M059J (cell line): ENCODE results near the gene GABBR2. TPM values are rescaled to one million over a fixed set of nuclear protein-coding genes. Genes with fewer than 3 reads are reported as not detected.

ENCODE experiments used
- DNase-seq: peaks from one replicate; pipeline ENCODE4 v3.0.0-alpha.2; 2012; ENCODE audit warnings: low read depth
- total RNA-seq: library from RNA; depleted of rRNA; stranded (reverse); fragments of >200 nt; shearing (Covaris generic); gene quantifications from 2 replicates; pipeline ENCODE4 v1.2.3, GENCODE V29; 2014

The GABBR2 gene
- total RNA-seq, 1 experiment from 2014 or later: not detected

- no peak for DNase-seq
Observed at GRCh38 chr9:98545021-98545420, 163.7 kb downstream of the GABBR2 start.

DNA sequence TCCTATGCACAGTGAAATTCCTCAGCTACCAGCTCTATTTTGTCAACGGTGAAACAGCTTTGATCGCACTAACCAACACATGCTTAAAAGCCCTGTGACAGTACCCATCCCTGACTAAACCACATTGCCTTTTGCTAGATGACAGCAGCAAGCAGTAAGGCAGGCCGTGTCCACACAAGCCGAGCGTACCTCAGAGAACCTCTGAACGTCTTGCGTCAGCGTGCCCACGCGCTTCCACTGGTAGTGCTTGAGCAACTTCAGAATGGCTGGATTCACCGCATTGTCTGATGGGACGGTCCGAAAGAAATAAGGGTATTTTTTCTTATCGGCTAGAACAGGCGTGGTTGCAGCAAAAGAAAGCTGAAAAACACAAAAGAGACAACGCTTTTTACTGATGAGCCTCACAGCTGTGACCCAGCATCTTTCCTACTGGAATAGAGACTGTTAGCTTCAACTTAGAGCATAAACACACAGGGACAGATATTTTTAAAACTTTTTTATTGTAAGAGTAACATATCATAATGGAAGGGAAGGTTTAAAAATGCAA lies 167.0 kb downstream of the GABBR2 start:
- no peak for DNase-seq

DNA sequence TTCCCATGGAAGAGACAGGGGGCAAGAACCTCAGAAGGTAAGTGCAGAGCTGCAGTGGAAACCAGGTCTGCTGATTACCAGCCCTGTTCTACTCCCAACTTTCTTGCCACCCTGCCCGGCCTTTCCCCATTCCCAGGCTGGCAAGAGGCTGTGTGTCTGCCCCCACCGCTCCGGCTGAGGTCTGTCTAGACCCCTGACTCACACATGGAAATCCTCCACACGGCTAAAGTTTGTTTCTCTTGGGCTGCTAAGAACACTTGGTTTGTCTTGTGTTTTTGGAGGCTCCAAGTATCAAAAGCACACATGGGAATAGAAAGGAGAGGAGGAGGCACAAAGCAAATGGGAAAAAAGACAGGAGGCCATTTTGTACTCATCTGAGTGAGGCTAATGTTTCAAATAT lies 168.3 kb downstream of the GABBR2 start:
- DNase-seq: no peak

DNA sequence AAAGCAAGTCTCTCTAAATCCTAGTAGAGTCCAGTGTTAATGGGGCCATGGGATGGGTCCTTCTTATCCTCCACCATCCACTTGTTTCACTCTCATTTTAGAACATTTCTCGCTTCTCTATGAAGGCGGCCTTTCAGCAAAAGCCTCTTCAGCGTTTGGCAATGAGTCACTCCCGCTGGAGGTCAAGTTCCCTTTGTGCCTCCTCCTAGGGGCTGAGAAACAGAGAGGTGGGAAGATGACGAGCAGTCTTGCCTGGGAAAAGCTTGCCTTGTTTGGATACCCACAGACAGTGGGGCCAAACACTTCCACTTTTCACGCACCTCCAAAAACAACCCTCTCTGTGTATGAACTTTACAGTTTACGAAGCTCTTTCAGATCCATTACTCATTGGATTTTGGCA lies 168.8 kb downstream of the GABBR2 start:
- DNase-seq: peak; percentile 81

- DNase-seq: peak; percentile 89
Observed at GRCh38 chr9:98538626-98539031, 170.1 kb downstream of the GABBR2 start.

DNA sequence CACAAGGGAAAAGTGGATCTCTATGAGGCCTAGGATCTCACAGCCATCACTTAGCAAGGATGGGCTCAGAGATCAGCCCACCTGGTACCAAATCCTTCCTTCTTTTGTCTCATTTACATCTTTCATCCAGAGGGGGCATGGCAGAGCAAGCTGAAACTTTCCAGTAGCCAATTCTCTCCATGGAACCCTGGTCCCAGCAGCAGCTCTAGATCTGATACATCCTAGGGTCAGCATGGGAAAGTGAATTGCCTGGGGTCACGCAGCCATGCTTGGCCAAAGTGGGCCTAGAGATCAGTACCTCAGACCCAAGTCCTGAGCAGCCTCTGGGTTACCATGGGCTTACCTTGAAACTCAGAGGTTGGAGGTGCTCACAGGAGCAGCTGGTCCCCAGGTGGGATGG lies 170.5 kb downstream of the GABBR2 start:
- DNase-seq: no peak

- no peak for DNase-seq
Observed at GRCh38 chr9:98536542-98537173, 172.1 kb downstream of the GABBR2 start.

DNA sequence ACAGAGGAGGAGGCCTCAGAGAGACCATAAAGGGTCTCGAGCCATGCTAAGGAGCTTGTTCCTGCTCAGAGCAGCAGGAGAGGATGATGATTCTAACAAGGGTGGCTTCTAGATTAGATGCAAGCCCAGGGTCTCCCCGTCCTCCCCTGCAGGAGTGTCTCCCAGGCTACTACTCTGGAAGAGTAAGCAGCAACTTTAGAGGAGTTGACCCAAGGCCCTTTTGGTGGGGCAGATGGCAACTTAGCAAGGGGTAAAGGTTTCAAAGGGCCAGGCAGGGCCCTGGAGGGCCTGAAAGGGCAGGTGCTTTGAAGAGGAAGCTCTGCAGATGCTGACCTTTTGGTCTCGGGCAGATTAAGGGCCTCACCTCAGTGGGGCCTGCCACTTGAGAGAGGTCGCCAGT lies 174.9 kb downstream of the GABBR2 start:
- no peak for DNase-seq

- no peak for DNase-seq
Observed at GRCh38 chr9:98533132-98533531, 175.6 kb downstream of the GABBR2 start.

- DNase-seq: no peak
Observed at GRCh38 chr9:98532574-98532973, 176.2 kb downstream of the GABBR2 start.

- DNase-seq: peak; percentile 20
Observed at GRCh38 chr9:98532147-98532546, 176.6 kb downstream of the GABBR2 start.

- DNase-seq: no peak
Observed at GRCh38 chr9:98530806-98531386, 177.8 kb downstream of the GABBR2 start.

- DNase-seq: no peak
Observed at GRCh38 chr9:98530275-98530674, 178.5 kb downstream of the GABBR2 start.

- no peak for DNase-seq
Observed at GRCh38 chr9:98529841-98530240, 178.9 kb downstream of the GABBR2 start.

DNA sequence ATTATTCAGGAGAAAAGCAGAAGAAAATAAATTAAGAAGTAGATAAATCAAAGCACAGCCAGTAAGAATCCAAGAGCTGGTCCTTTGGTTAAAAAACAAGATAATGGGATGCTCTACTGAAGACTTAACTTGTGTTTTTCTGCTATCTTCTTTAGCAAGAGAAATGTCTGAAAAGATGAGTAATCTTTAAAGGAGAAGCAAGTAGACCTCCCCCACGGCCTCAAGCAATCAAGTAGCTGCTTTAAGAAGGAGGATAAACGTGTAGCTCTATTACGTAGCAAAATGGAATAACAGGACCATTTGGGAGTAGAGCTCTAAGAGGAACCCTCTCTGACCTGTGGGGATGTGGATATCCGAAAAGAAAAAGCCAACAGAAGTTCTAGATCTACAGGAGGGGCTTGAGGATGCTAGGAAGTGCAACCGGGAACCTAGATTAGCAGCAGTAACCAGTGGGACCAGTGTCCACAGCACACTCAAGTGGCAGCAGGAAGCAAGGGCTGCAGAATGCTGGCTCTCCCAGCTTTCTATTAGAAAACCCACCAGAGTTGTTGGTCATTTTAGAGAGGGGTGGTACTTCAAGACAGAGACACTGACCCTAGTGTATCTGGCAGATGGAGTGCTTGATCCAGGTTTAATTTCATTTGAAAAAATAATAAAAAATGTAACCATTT lies 185.4 kb downstream of the GABBR2 start:
- DNase-seq: peak; percentile 36

DNA sequence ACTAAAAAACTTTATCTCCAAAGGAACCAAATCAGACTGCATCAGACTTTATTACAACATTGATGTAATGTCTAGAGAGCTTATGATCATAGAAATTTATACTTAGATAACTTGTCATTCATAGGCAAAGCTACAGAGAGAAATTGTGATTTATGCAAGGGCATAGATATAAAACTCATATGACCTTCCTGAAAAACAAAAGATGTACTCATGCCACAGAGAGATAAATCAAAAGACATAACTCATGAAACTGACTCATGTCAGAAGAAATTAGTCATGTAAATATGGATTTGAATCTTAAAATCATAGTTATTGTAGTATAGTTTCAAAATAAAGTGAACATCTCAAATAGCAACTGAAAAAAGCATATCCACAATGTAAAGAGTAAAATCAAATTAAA lies 186.2 kb downstream of the GABBR2 start:
- DNase-seq: no peak

DNA sequence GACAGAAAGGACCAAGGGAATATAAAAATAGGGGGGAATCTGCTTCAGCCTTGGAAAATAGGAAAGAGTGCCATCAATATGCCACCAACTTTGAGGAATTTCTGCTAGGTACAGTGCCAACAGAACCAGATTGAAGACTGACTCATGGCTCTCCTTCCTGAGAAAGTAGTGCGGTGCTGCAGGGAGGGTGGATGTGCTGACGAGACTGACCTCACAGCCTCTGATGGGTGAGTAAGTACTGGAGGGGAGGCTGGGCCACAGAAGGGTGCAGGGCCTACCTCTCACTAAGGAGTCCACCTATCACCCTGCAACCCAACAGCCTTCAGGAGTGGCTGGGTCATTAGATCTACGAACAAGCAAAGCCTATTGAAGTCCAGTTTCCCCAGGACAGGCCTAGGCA lies 187.6 kb downstream of the GABBR2 start:
- DNase-seq: peak; percentile 80

- peak; percentile 30 for DNase-seq
Observed at GRCh38 chr9:98520221-98520960, 188.3 kb downstream of the GABBR2 start.

- DNase-seq: no peak
Observed at GRCh38 chr9:98519641-98520040, 189.1 kb downstream of the GABBR2 start.

DNA sequence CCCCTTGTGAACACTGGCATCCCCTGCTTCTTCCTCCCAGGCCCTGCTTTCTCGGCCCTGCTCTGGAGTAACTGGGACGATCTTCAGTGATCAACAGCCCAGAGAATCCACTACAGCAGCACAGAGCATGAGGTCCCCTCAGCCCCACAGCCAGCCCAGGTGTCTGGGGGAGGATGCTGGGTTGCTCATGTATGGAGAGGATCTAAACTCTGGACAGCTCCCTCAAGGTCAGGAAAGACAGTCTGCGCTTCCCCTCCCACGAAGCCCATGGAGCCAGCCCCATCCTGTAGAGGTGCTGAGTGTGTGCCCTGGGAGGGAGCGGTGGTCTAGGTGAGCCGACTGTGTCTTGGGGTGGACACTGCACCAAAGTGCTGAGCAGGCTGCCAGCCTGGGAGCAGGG lies 190.2 kb downstream of the GABBR2 start:
- DNase-seq: no peak

DNA sequence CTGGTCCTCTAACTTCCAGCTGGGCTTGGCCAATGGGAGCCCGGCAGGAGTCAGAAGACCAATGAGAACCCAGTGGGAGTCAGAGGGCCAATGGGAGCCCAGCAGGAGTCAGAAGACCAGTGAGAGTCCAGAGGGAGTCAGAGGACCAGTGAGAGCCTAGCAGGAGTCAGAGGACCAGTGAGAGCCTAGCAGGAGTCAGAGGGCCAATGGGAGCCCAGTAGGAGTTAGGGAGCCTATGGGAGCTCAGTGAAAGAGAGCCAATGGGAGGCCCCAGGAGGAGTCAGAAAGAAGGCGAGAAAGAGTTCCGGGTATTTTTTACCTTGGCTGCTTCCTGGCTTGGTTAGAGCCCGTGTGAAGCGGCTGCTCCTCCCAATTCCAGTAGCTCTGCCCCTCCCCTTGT lies 191.0 kb downstream of the GABBR2 start:
- DNase-seq: peak; percentile 19

GRCh38 chr9:98516897-98517503 lies 191.7 kb downstream of the GABBR2 start:
- no peak for DNase-seq
